IPS-15b (cell line): Measurements from ENCODE around the gene MITF.

Experiments used
- H3K27me3 ChIP-seq: one replicate; pipeline ENCODE4 v1.6.1; 2013; ENCODE audit warnings: low read length; ENCODE audit not compliant: control insufficient read depth, insufficient read depth
- H3K36me3 ChIP-seq: one replicate; pipeline ENCODE4 v1.6.1; 2013; ENCODE audit warnings: low read length; ENCODE audit not compliant: control insufficient read depth, insufficient read depth
- H3K4me1 ChIP-seq: one replicate; pipeline ENCODE4 v1.6.1; 2013; ENCODE audit warnings: mild to moderate bottlenecking, low read length; ENCODE audit not compliant: control insufficient read depth, insufficient read depth
- H3K4me3 ChIP-seq: one replicate; pipeline ENCODE4 v1.5.1; 2013; ENCODE audit warnings: low read depth, low read length
- H3K9ac ChIP-seq: one replicate; pipeline ENCODE4 v1.6.1; 2013; ENCODE audit warnings: low read depth, mild to moderate bottlenecking, low read length
- H3K9me3 ChIP-seq: one replicate; pipeline ENCODE4 v1.6.1; 2013; ENCODE audit warnings: mild to moderate bottlenecking, low read length; ENCODE audit not compliant: control insufficient read depth, insufficient read depth

MITF gene

GRCh38 chr3:69748503-69748902, 9.2 kb downstream of the MITF start:
- Histone ChIP-seq H3K4me1 (no peaks in the 10 kb centered on the region), H3K9me3 (peaks cover 4% of the 10 kb centered on the region), H3K9ac (no peak overlapping the region), H3K27me3 (no peaks in the 10 kb centered on the region), H3K4me3 (no peak overlapping the region), H3K36me3 (no peaks in the 10 kb centered on the region)

GRCh38 chr3:69749461-69749860, 10.2 kb downstream of the MITF start:
- H3K36me3 ChIP-seq, result no peaks in the 10 kb centered on the region
- no peak overlapping the region for H3K4me3 ChIP-seq
- H3K27me3 ChIP-seq, result no peaks in the 10 kb centered on the region
- peaks cover 4% of the 10 kb centered on the region for H3K9me3 ChIP-seq
- no peak overlapping the region for H3K9ac ChIP-seq
- no peaks in the 10 kb centered on the region for H3K4me1 ChIP-seq

GRCh38 chr3:69750549-69750948, 11.3 kb downstream of the MITF start:
- peaks cover 4% of the 10 kb centered on the region for H3K9me3 ChIP-seq
- no peaks in the 10 kb centered on the region for H3K36me3 ChIP-seq
- H3K4me1 ChIP-seq, result no peaks in the 10 kb centered on the region
- no peaks in the 10 kb centered on the region for H3K27me3 ChIP-seq
- no peak overlapping the region for H3K4me3 ChIP-seq
- no peak overlapping the region for H3K9ac ChIP-seq

- Histone ChIP-seq H3K27me3 (no peaks in the 10 kb centered on the region), H3K36me3 (no peaks in the 10 kb centered on the region), H3K9ac (no peak overlapping the region), H3K9me3 (peaks cover 4% of the 10 kb centered on the region), H3K4me3 (no peak overlapping the region), H3K4me1 (no peaks in the 10 kb centered on the region)
These were observed 11.8 kb downstream of the MITF start for GRCh38 chr3:69751074-69751476.

- no peak overlapping the region for H3K9ac ChIP-seq
- H3K4me1 ChIP-seq, result no peaks in the 10 kb centered on the region
- peaks cover 4% of the 10 kb centered on the region for H3K9me3 ChIP-seq
- no peak overlapping the region for H3K4me3 ChIP-seq
- H3K36me3 ChIP-seq, result no peaks in the 10 kb centered on the region
- H3K27me3 ChIP-seq, result no peaks in the 10 kb centered on the region
These were observed 13.0 kb downstream of the MITF start for GRCh38 chr3:69752241-69752640.

GRCh38 chr3:69753179-69753775, 14.0 kb downstream of the MITF start:
- Histone ChIP-seq H3K27me3 (no peaks in the 10 kb centered on the region), H3K36me3 (no peaks in the 10 kb centered on the region), H3K4me1 (no peaks in the 10 kb centered on the region), H3K4me3 (no peak overlapping the region), H3K9ac (no peak overlapping the region), H3K9me3 (peaks cover 4% of the 10 kb centered on the region)

- Histone ChIP-seq H3K9me3 (peaks cover 4% of the 10 kb centered on the region), H3K4me1 (no peaks in the 10 kb centered on the region), H3K9ac (no peak overlapping the region), H3K27me3 (no peaks in the 10 kb centered on the region), H3K4me3 (no peak overlapping the region), H3K36me3 (no peaks in the 10 kb centered on the region)
These were observed 16.5 kb downstream of the MITF start for GRCh38 chr3:69755795-69756194.

- Histone ChIP-seq H3K9me3 (no peaks in the 10 kb centered on the region), H3K4me1 (no peaks in the 10 kb centered on the region), H3K36me3 (no peaks in the 10 kb centered on the region), H3K27me3 (no peaks in the 10 kb centered on the region), H3K4me3 (no peak overlapping the region), H3K9ac (no peak overlapping the region)
These were observed 22.9 kb downstream of the MITF start for GRCh38 chr3:69761896-69762767.

- Histone ChIP-seq H3K9ac (no peak overlapping the region), H3K36me3 (no peaks in the 10 kb centered on the region), H3K4me1 (no peaks in the 10 kb centered on the region), H3K4me3 (no peak overlapping the region), H3K9me3 (no peaks in the 10 kb centered on the region), H3K27me3 (no peaks in the 10 kb centered on the region)
These were observed 23.5 kb downstream of the MITF start for GRCh38 chr3:69762768-69763229.

- no peaks in the 10 kb centered on the region for H3K27me3 ChIP-seq
- H3K36me3 ChIP-seq, result no peaks in the 10 kb centered on the region
- H3K4me1 ChIP-seq, result no peaks in the 10 kb centered on the region
- no peak overlapping the region for H3K9ac ChIP-seq
- no peaks in the 10 kb centered on the region for H3K9me3 ChIP-seq
- no peak overlapping the region for H3K4me3 ChIP-seq
These were observed 24.2 kb downstream of the MITF start for GRCh38 chr3:69763458-69763857.

- H3K9ac ChIP-seq, result no peak overlapping the region
- H3K4me3 ChIP-seq, result no peak overlapping the region
- no peaks in the 10 kb centered on the region for H3K4me1 ChIP-seq
- H3K9me3 ChIP-seq, result no peaks in the 10 kb centered on the region
- no peaks in the 10 kb centered on the region for H3K36me3 ChIP-seq
- H3K27me3 ChIP-seq, result no peaks in the 10 kb centered on the region
These were observed 25.0 kb downstream of the MITF start for GRCh38 chr3:69764121-69764741.

- Histone ChIP-seq H3K4me3 (no peak overlapping the region), H3K9ac (no peak overlapping the region), H3K4me1 (no peaks in the 10 kb centered on the region), H3K27me3 (no peaks in the 10 kb centered on the region), H3K36me3 (no peaks in the 10 kb centered on the region), H3K9me3 (no peaks in the 10 kb centered on the region)
These were observed 25.6 kb downstream of the MITF start for GRCh38 chr3:69764861-69765260.
